ENCODE results near the gene LHFPL6. TPM values are rescaled to one million over a fixed set of nuclear protein-coding genes. Genes with fewer than 3 reads are reported as not detected.

Gene LHFPL6
- total RNA-seq, 2 experiments from 2014 or later: 0.60 to 0.74 TPM

GRCh38 chr13:39602277-39602613 lies 748 bp downstream of the LHFPL6 start:
- CTCF ChIA-PET: interaction anchor here (0.7 to 5.5 kb wide), 3 partner anchors 10 to 291 kb away, joined by 3 to 31 read pairs (median 3); no protein-coding TSS in a partner anchor
- TF ChIP-seq, protein P1, sequence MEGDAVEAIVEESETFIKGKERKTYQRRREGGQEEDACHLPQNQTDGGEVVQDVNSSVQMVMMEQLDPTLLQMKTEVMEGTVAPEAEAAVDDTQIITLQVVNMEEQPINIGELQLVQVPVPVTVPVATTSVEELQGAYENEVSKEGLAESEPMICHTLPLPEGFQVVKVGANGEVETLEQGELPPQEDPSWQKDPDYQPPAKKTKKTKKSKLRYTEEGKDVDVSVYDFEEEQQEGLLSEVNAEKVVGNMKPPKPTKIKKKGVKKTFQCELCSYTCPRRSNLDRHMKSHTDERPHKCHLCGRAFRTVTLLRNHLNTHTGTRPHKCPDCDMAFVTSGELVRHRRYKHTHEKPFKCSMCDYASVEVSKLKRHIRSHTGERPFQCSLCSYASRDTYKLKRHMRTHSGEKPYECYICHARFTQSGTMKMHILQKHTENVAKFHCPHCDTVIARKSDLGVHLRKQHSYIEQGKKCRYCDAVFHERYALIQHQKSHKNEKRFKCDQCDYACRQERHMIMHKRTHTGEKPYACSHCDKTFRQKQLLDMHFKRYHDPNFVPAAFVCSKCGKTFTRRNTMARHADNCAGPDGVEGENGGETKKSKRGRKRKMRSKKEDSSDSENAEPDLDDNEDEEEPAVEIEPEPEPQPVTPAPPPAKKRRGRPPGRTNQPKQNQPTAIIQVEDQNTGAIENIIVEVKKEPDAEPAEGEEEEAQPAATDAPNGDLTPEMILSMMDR (IDR thresholded peaks at IDR 0.05): no peak
- intact Hi-C loops (cut with micrococcal nuclease): no loop called here
- Mint-ChIP-seq H3K36me3 (ENCODE audit: low read depth) (no peaks in the 10 kb centered on the region), H3K4me3 (peak overlapping the region; percentile 70), H3K27ac (no peak overlapping the region), H3K4me1 (ENCODE audit: low read depth) (peaks cover 9% of the 10 kb centered on the region), H3K9me3 (no peaks in the 10 kb centered on the region), H3K27me3 (peaks cover 49% of the 10 kb centered on the region)
- POLR2A ChIA-PET: no interaction called here
- ATAC-seq (peak; percentile 14), DNase-seq (peak; percentile 26)

DNA sequence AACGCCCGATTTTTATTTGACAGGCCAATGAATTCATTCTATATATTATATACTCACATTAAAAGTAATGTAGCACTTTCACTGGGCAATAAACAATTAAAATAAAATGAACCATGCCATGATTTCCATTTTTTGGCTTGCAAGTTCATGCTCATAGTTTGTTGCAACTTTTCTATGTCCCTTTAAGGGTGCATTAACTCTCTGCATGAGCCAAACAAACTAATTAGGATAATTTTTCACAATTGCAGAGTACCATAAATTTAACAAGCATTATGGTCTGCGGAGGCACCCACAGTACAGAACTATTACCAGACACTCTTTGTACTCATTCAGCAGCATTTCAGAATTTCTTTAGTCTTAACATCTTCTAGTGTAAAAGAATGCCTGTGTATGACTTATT lies 1.4 kb downstream of the LHFPL6 start:
- ATAC-seq (no peak), DNase-seq (no peak)
- intact Hi-C loops (cut with micrococcal nuclease): no loop called here
- TF ChIP-seq, protein P1 (IDR thresholded peaks at IDR 0.05): no peak
- ChIA-PET CTCF (interaction anchor here (0.7 to 5.5 kb wide), 3 partner anchors 10 to 291 kb away, joined by 3 to 31 read pairs (median 10); no protein-coding TSS in a partner anchor), POLR2A (no interaction called here)
- Mint-ChIP-seq H3K4me3 (peak overlapping the region; percentile 70), H3K27ac (no peak overlapping the region), H3K27me3 (peaks cover 49% of the 10 kb centered on the region), H3K4me1 (ENCODE audit: low read depth) (peaks cover 9% of the 10 kb centered on the region), H3K36me3 (ENCODE audit: low read depth) (no peaks in the 10 kb centered on the region), H3K9me3 (no peaks in the 10 kb centered on the region)

GRCh38 chr13:39600766-39601165 lies 2.2 kb downstream of the LHFPL6 start:
- CTCF ChIA-PET: interaction anchor here (2.1 to 5.5 kb wide), 2 partner anchors 11 to 15 kb away, joined by 10 to 31 read pairs; no protein-coding TSS in a partner anchor
- H3K27ac Mint-ChIP-seq: no peak overlapping the region
- ATAC-seq (no peak), DNase-seq (no peak)
- H3K4me1 Mint-ChIP-seq (ENCODE audit: low read depth): peaks cover 9% of the 10 kb centered on the region
- no peak overlapping the region for H3K4me3 Mint-ChIP-seq
- H3K36me3 Mint-ChIP-seq (ENCODE audit: low read depth): no peaks in the 10 kb centered on the region
- POLR2A ChIA-PET: no interaction called here
- TF ChIP-seq, protein P1 (IDR thresholded peaks at IDR 0.05): no peak
- peaks cover 49% of the 10 kb centered on the region for H3K27me3 Mint-ChIP-seq
- no peaks in the 10 kb centered on the region for H3K9me3 Mint-ChIP-seq
- intact Hi-C loops (cut with micrococcal nuclease): no loop called here

DNA sequence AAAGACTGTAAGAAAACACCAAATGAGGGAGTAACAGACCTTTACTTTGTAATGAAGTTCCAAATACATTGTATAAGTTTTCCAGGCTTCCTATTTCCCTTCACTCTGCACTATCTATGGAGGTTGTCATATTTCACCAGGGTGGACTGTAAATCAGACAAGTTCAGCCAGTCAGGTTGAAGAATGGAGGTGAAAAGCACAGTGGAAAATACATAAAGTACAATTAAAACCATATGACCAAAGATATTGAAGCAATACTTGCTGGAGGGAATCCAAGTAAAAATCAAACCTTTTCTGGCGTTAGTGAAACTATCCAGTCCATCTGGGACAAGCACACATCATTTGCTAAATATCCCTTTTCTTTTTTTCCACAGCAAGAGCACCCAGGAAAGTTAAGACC lies 3.2 kb downstream of the LHFPL6 start:
- H3K36me3 Mint-ChIP-seq (ENCODE audit: low read depth): no peaks in the 10 kb centered on the region
- TF ChIP-seq, protein P1 (IDR thresholded peaks at IDR 0.05): no peak
- DNase-seq (no peak), ATAC-seq (no peak)
- peaks cover 47% of the 10 kb centered on the region for H3K27me3 Mint-ChIP-seq
- H3K4me1 Mint-ChIP-seq (ENCODE audit: low read depth): peaks cover 9% of the 10 kb centered on the region
- H3K4me3 Mint-ChIP-seq: no peak overlapping the region
- H3K27ac Mint-ChIP-seq: no peak overlapping the region
- ChIA-PET POLR2A (no interaction called here), CTCF (interaction anchor here (2.1 to 5.5 kb wide), 2 partner anchors 12 to 16 kb away, joined by 10 to 31 read pairs; no protein-coding TSS in a partner anchor)
- H3K9me3 Mint-ChIP-seq: no peaks in the 10 kb centered on the region
- intact Hi-C loops (cut with micrococcal nuclease): no loop called here

DNA sequence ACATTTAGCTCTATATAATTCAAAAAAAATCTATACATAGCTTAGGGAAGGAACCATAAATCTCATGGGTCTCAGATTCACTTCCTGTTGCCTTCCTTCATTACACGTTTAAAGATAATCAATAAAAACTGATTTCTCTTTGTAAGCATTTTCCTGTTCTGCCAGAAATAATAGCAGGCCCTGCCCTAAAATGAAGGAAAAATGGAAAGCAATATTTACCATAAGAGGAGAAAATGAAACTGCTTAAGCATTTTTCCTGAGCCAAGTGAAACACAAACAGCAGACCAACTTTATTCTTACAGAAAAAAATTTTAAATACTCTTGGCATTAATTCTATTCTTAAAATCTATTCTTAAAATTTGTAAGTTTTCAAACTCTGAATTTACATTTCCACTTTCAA lies 4.0 kb downstream of the LHFPL6 start:
- TF ChIP-seq, protein P1 (IDR thresholded peaks at IDR 0.05): no peak
- ChIA-PET CTCF (interaction anchor here (0.6 to 1.8 kb wide), 2 partner anchors 11 to 13 kb away, joined by 3 to 10 read pairs; no protein-coding TSS in a partner anchor), POLR2A (no interaction called here)
- DNase-seq: no peak
- H3K36me3 Mint-ChIP-seq (ENCODE audit: low read depth): no peaks in the 10 kb centered on the region
- peaks cover 9% of the 10 kb centered on the region for H3K4me1 Mint-ChIP-seq (ENCODE audit: low read depth)
- peaks cover 39% of the 10 kb centered on the region for H3K27me3 Mint-ChIP-seq
- no peak overlapping the region for H3K4me3 Mint-ChIP-seq
- H3K9me3 Mint-ChIP-seq: no peaks in the 10 kb centered on the region
- intact Hi-C loops (cut with micrococcal nuclease): no loop called here
- no peak overlapping the region for H3K27ac Mint-ChIP-seq
- no peak for ATAC-seq

Measured in activated CD8-positive, alpha-beta T cell treated with anti-CD3 and anti-CD28 coated beads for 36 hours (primary cell).